ENCODE measurements around the gene KIF16B.

GRCh38 chr20:16364320-16364687 is 208.9 kb downstream of the KIF16B start:
- TF ChIP-seq CTCF (IDR thresholded peaks at IDR 0.05; ENCODE audit: low read depth, low read length) (no peak), EZH2phosphoT487 (IDR thresholded peaks at IDR 0.05; ENCODE audit: low read depth) (no peak)
